Right forelimb (tissue), 1 donor: ENCODE data around the gene NAV3.
"Not testable (repeated sequence)": the region's sequence is repeated elsewhere in the genome, so short reads cannot be mapped to it uniquely, and the experiment has no call there.

Experiments used
- DNase-seq: peaks from one replicate; pipeline ENCODE4 v3.0.0-alpha.2; 2018

NAV3 gene

DNA sequence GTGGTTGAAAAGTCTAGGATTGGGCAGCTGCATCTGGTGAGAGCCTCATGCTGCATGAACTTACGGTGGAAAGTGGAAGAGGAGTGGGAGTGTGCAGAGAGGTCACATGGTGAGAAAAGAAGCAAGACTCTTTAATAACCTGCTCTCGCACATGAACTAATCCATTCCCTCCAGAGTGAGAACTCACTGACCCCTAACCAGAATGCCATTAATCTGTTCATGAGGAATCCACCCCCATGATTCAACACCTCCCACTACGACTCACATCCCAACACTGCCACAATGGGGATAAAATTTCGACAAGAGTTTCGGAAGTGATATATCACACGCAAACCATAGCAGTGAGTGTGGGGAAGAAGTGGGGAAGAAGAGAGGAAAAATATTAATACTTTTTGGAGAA is 377.4 kb downstream of the NAV3 start:
- DNase-seq: no peak

DNA sequence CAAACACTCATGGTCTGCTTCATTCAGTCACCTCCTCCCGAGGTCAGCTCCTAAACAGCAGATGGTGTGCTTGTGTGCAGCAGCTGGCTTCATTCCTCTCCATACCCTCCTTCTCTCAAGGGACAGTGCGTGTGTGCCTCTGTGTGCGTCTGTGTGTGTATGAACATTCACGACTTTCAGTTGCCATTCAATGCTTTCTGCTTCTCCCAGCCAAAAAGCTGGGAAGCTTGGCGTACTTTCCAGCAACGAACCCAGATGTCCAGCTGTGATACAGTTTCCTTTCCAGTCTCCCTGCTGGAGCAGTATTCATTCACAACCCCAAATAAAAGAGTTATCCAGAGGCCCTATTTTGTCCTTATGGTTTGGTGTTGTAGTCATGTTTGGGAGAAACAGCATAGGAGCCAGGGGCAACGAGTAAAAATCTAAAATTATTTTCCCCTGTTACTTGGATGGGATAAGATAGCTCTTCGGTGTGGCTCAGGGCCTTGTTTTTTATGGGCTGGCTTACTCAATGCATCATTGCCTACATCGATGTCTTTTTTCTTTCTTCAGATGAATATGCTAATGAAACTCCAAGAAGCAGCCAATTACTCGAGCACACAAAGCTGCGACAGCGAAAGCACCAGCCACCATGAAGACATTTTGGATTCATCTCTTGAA is 379.3 kb downstream of the NAV3 start:
- peak; percentile 59 for DNase-seq

GRCh38 chr12:78210506-78210860 is 379.8 kb downstream of the NAV3 start:
- DNase-seq: no peak

GRCh38 chr12:78210894-78211302 is 380.2 kb downstream of the NAV3 start:
- DNase-seq: no peak

GRCh38 chr12:78220811-78221210 is 390.1 kb downstream of the NAV3 start:
- DNase-seq: no peak

DNA sequence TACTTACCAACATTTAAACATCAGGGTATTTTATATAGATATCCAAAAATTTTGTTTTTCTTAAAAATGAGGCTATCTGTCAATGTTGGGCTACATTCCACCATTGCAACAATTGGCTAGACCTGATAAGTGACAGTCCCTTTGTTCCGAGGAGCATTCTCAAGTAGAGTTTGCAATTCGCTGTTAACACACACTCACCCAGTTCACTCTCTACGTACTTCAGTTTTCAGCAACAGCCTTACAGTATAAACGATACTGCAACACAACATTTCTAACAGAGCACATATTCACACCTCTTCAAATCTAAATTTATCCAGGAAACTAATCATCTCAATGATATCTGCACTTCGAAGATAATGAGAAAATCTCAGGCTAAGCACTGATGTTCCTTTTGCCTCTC is 393.5 kb downstream of the NAV3 start:
- no peak for DNase-seq

DNA sequence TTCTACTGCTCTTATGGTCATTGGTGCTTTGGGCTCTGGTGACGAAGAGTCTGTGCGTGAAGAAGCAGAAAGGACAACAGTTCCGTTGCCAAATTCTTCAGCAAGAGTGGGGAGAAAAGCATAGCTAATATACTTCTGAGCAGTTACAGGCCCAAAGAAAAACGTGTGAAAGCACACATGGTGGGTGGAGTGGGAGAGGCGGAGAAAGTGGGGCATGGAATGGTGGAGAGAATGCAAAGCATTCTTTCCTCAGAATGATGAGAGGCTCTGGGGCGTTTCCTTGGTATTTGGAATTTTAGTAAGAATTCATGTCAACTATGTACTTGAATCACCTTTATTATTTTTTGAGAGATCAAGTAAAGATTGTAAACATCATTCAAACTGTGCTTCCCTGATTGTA is 396.1 kb downstream of the NAV3 start:
- no peak for DNase-seq

DNA sequence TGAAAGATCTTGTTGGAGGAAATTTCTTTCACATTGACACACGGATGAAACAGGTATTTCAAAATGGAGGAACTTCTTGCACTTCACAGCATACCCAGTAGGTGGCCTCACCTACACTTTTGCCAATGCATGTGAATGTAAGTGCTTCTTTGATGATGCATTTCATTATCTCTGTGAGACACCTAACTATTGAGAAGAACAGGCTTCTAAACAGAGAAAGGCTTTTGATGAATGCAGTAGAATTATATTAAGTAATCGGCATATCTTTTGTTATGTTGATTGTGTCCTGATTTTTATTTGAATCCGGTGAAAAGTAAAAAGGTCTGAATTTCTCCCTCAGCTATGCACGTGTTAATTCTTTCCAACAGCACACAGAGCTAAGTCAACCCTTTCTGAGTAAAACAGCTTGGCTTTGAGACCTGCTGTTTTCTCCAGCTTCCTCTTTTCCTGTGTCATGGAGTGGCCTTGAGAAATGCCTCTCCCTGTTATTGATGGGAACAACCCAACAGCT is 399.0 kb downstream of the NAV3 start:
- no peak for DNase-seq

DNA sequence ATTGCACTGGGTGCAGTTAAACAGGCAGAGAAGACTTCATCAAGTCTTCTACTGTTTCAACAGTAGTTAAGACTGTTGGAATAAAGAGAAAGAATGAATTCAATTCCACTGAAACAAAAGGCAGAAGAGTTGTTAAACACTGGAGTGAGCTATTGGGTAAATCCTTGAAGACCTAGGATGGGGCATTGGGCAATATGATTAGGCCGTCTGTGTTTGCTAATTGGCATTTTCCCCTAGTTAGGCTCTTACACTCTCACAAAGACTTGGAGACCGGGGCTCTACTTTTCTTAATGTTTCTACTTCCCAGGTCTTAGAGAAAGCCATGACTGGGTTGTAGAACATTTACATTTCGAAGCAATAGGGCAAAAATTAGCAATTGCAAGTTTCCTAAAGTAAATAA is 402.1 kb downstream of the NAV3 start:
- DNase-seq: no peak

DNA sequence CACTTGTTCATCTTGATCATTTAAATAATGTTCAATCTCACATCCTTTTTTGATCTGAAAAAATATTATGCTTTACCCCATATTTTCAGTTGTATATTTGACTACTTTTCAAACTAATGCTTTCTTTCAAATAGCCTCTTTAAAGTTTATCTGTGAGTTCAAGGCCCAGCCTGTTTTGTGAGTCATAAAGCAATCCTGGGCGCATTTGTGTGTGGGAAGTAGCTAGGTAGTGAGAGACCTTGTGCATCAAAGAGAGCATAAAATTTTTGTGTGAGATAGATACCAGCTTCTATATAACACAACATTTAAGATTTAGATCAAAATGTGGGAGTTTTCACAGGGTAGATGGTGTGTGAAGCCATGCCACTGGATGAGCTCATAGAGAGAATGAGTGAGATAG is 405.6 kb downstream of the NAV3 start:
- DNase-seq: no peak

DNA sequence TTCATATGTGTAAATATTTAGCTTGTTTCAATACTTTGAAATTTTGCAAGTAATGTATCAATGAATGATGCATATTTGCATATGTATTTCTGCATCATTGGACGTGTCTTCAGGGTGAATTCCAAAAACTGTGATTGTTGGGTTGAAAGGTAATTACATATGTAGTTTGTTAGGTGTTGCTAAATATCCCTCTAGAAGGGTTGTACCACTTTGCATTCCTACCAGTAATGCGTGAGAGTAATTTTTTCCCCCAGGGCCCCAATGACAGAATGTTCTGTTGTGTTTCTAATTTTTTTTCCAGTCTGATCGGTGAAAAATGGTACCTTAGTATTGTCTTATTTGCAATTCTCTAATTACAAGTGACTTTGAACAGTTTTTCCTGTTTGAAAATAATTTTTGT is 408.9 kb downstream of the NAV3 start:
- no peak for DNase-seq

- no peak for DNase-seq
Observed at GRCh38 chr12:78240827-78241226, 410.1 kb downstream of the NAV3 start.

DNA sequence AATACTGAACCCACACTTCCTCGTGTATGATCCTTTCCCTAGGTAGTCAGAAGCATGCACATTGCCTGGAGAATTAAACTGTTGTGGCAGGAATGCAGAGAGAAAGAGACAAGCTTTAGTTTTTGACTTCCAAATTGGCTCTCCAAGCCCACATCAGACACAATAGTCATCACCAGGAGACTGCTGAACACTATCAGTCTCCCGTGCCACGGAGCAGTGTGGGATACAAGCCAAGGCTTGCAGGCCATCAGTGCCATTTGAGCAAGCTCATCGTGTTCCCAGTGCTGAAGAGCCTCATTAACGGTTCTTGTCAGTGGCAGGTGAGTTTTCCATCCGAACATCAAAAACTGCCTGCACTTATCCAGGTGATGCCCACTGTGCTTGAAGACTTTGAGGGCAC is 410.8 kb downstream of the NAV3 start:
- DNase-seq: no peak

GRCh38 chr12:78244916-78245507 is 414.3 kb downstream of the NAV3 start:
- no peak for DNase-seq

DNA sequence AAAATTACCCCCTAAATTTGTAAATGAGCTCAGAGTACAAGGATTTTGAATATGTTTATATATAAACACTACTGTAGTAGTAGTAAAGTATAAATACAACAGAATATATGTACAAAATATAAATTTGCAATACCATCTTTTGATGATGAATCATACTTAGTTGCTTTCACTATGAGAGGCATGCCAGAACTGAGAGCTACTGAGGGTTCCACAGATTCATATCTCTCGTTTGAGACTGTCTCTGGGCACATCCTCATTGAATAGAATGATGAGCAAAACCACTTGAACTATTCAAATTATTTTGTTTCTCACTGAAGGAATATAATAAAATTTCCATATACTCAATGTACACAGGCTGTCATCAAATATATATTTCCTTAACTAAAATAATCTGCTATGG is 417.6 kb downstream of the NAV3 start:
- DNase-seq: no peak

DNA sequence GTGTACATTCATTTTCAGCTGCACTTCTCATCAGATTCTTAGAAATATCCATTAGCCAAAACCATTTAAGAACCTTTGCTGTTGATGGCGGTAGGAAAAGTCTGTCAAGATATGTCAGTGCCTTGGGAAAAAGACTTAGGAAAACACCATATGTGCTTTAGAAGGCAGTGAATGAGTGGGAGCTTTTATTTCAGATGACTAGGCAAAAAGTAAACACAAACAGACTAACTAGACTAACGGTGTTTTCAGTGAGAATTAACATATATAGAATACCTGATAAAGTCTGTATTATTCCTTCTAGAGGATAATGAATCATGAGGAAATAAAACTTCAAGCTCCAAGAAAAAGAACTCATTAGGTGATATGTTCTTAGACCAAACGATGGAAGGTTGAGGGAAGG is 418.9 kb downstream of the NAV3 start:
- DNase-seq: no peak

- not testable (repeated sequence) for DNase-seq
Observed at GRCh38 chr12:78257662-78258061, 427.0 kb downstream of the NAV3 start.

DNA sequence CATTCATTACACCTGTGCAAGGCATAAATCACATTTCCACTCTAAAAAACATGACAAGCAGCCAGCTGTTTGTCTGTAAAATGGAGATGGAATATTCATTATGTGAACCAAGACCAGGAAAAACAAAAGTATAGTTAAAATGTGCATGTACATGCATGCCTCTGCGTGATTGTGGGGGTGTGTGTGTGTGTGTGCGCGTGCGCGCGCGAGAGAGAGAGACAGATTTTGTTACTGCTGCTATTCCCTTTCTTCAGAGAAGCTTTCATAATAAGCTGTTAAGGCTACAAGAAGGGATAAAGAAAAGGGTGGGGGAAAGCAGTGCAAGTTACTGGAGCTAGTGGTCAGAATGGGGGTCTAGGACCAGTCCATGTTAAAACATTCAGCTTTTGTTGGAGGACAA is 430.3 kb downstream of the NAV3 start:
- no peak for DNase-seq

GRCh38 chr12:78261901-78262300 is 431.2 kb downstream of the NAV3 start:
- no peak for DNase-seq
